ENCODE results near the gene UBE2J2.

Gene UBE2J2

GRCh38 chr1:1286313-1287261 lies 12.9 kb upstream of the UBE2J2 start:
- peaks cover 19% of the 10 kb centered on the region for H3K4me1 ChIP-seq (ENCODE audit: low read depth, poor library complexity, severe bottlenecking)
- no peak overlapping the region for H2AFZ ChIP-seq (ENCODE audit: low read depth)
- H3K4me3 ChIP-seq (IDR thresholded peaks at IDR 0.05; ENCODE audit: insufficient read depth, low read depth, low read length) = no peak overlapping the region
- H3K79me2 ChIP-seq (ENCODE audit: insufficient read depth, low read depth) = no peaks in the 10 kb centered on the region
- no peaks in the 10 kb centered on the region for H4K20me1 ChIP-seq (ENCODE audit: insufficient read depth)
- H3K27ac ChIP-seq = no peak overlapping the region
- no peak overlapping the region for H3K9ac ChIP-seq
- H3K36me3 ChIP-seq (ENCODE audit: insufficient read depth) = no peaks in the 10 kb centered on the region
- H3K4me2 ChIP-seq = no peak overlapping the region
- TF ChIP-seq CTCF (conservative IDR thresholded peaks at IDR 0.05; ENCODE audit: low read depth, low read length) = no peak
- peaks cover 49% of the 10 kb centered on the region for H3K27me3 ChIP-seq (ENCODE audit: insufficient read depth, low read depth)

- no peaks in the 10 kb centered on the region for H3K36me3 ChIP-seq (ENCODE audit: insufficient read depth)
- H3K4me3 ChIP-seq (IDR thresholded peaks at IDR 0.05; ENCODE audit: insufficient read depth, low read depth, low read length) = no peak overlapping the region
- no peak overlapping the region for H3K27ac ChIP-seq
- peaks cover 43% of the 10 kb centered on the region for H3K27me3 ChIP-seq (ENCODE audit: insufficient read depth, low read depth)
- H4K20me1 ChIP-seq (ENCODE audit: insufficient read depth) = no peaks in the 10 kb centered on the region
- H3K4me1 ChIP-seq (ENCODE audit: low read depth, poor library complexity, severe bottlenecking) = peaks cover 11% of the 10 kb centered on the region
- H3K4me2 ChIP-seq = no peak overlapping the region
- H2AFZ ChIP-seq (ENCODE audit: low read depth) = no peak overlapping the region
- H3K9ac ChIP-seq = no peak overlapping the region
- no peak for TF ChIP-seq CTCF (conservative IDR thresholded peaks at IDR 0.05; ENCODE audit: low read depth, low read length)
- no peaks in the 10 kb centered on the region for H3K79me2 ChIP-seq (ENCODE audit: insufficient read depth, low read depth)
Measured at GRCh38 chr1:1285611-1286311, 12.1 kb upstream of the UBE2J2 start.

DNA sequence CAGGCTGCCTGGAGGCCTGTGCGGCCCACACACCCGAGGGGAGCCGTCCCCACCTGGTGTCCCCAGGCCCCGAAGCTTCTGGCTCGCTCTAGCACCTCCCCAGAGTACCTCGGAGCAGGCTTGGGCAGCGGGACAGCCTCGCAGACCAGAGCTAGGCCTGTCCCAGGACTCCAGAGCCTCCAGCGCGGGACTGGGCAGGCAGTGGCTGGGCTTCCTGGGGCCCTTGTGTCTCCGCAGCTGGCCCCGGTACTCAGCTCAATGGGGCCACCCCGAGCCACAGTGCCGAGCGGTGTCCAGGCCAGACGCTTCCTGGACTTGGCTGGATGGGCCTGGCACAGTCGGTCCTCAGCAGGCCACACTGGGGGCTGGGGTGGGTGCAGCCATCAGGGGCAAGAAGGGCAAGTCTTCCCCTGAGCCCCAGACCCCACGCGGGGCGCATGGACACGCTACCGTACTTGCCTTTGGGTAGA lies 11.5 kb upstream of the UBE2J2 start:
- Histone ChIP-seq H4K20me1 (ENCODE audit: insufficient read depth) (no peaks in the 10 kb centered on the region), H2AFZ (ENCODE audit: low read depth) (no peak overlapping the region), H3K4me2 (no peak overlapping the region), H3K27me3 (ENCODE audit: insufficient read depth, low read depth) (peaks cover 37% of the 10 kb centered on the region), H3K27ac (no peak overlapping the region), H3K9ac (no peak overlapping the region), H3K4me3 (IDR thresholded peaks at IDR 0.05; ENCODE audit: insufficient read depth, low read depth, low read length) (no peak overlapping the region), H3K36me3 (ENCODE audit: insufficient read depth) (no peaks in the 10 kb centered on the region), H3K4me1 (ENCODE audit: low read depth, poor library complexity, severe bottlenecking) (peaks cover 5% of the 10 kb centered on the region), H3K79me2 (ENCODE audit: insufficient read depth, low read depth) (no peaks in the 10 kb centered on the region)
- no peak for TF ChIP-seq CTCF (conservative IDR thresholded peaks at IDR 0.05; ENCODE audit: low read depth, low read length)

- H3K4me1 ChIP-seq (ENCODE audit: low read depth, poor library complexity, severe bottlenecking) = peaks cover 3% of the 10 kb centered on the region
- no peak overlapping the region for H3K9ac ChIP-seq
- H2AFZ ChIP-seq (ENCODE audit: low read depth) = no peak overlapping the region
- H3K4me2 ChIP-seq = no peak overlapping the region
- no peak overlapping the region for H3K27ac ChIP-seq
- H3K27me3 ChIP-seq (ENCODE audit: insufficient read depth, low read depth) = peaks cover 35% of the 10 kb centered on the region
- H4K20me1 ChIP-seq (ENCODE audit: insufficient read depth) = no peaks in the 10 kb centered on the region
- TF ChIP-seq CTCF (conservative IDR thresholded peaks at IDR 0.05; ENCODE audit: low read depth, low read length) = no peak
- no peaks in the 10 kb centered on the region for H3K79me2 ChIP-seq (ENCODE audit: insufficient read depth, low read depth)
- H3K4me3 ChIP-seq (IDR thresholded peaks at IDR 0.05; ENCODE audit: insufficient read depth, low read depth, low read length) = no peak overlapping the region
- no peaks in the 10 kb centered on the region for H3K36me3 ChIP-seq (ENCODE audit: insufficient read depth)
Measured at GRCh38 chr1:1284221-1285101, 10.8 kb upstream of the UBE2J2 start.
